ENCODE measurements around the gene ELOF1.

Gene ELOF1

GRCh38 chr19:11538232-11539036 lies 20.6 kb downstream of the ELOF1 start, which contains the start of gene CNN1:
Gene CNN1, plus strand, starts transcription at chr19:11538851. Its CDS starts 77 bp downstream, at chr19:11538928.
- in situ Hi-C loops (cut with MboI; ENCODE audit: low sequenced_read_pairs): no loop called here

- in situ Hi-C loops (cut with MboI; ENCODE audit: low sequenced_read_pairs): no loop called here
Observed at GRCh38 chr19:11535792-11536595, 23.0 kb downstream of the ELOF1 start.

DNA sequence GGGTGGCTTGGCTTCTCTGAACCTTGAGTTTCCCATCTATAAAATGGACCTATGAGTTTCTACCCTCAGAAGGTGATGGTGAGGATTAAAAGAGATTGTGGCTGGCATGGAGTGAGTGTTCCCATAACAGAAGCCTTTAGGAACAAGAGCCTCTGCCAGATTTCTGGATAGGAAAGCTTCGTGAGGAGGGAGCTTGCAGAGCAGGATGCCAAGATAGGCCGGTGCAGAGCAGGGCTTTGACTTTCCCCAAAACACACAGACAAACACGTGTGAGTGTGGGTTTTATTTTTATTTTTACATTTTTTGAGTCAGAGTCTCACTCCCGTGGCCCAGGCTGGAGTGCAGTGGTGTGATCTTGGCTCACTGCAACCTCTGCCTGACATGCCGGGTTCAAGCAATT lies 24.1 kb downstream of the ELOF1 start:
- in situ Hi-C loops (cut with MboI; ENCODE audit: low sequenced_read_pairs): no loop called here

DNA sequence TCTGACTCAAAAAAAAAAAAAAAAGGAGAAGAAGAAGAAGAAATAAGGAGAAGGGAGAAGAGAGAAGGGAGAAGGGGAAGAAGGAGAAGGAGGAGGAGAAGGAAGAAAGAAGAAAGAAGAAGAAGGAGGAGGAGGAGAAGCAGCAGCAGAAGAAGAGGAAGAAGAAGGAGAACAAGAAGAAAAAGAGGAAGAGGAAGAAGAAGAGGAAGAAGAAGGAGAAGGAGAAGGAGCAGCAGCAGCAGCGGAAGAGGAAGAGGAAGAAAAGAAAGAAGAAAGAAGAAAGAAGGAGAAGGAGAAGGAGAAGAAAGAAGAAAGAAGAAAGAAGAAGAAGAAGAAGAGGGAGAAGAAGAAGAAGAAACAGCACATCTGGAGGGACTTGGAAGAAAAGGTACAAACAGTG lies 24.5 kb downstream of the ELOF1 start:
- in situ Hi-C loops (cut with MboI; ENCODE audit: low sequenced_read_pairs): no loop called here

DNA sequence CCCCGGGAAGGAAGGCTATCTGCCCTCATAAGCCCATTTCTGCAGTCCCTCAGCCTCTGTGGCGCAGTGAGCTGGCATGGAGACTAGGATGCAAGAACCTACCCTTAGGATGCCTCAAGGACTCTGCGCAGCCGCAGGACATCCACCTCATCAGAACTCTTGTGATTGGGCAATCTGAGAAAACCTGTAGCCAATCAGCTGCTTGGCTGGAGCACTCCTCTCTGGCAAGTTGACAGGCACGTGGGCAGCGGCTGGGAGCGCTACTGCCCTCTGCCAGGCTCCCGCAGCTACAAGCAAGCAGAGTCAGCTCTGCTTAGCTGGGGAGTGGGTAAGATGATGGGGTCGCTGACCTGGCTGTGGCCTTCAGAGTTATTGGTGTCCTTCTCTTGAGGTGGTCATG lies 28.6 kb downstream of the ELOF1 start:
- in situ Hi-C loops (cut with MboI; ENCODE audit: low sequenced_read_pairs): no loop called here

DNA sequence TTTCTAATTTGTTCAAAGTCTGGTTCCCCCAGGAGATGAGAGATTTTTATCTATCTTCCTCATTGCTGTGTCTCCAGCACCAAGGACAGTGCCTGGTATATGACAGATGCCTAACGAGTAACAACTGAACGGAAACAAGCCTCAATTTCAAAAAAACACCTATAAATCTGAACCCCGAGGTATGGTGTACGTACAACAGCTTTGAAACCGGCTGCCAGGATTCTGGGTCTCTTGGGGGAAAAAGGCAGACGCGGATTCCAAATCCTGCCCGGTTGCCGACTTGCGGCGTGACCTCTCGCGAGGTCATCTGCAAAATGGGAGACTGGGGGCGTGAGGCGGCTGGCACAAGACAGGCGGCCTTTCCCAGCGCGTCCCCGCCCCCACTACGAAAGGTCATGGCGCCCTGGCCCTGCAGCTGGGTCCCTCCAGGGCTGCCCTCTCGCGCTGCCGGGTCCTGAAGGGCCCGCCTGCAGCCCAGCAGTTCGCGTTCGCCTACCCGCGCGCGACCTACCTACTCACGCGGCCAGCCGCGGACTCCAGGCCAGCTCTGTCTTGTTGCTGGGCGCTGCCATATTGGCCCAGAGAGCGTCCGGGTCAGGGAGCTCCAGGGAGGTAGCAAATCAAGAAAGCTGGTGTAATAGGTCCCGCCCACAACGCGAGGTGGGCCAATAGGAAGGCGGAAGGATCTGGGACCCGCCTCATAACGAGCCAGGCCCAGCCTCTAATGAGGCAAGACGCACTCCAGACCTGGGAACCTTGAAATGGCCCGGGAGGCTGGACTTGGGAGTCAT lies 30.3 kb downstream of the ELOF1 start, which contains the start of gene ECSIT:
Gene ECSIT (minus strand): TSS at position 584 of the 791 bp plus-strand sequence. CDS start 9,964 bp downstream, outside the sequence.
- in situ Hi-C loops (cut with MboI; ENCODE audit: low sequenced_read_pairs): no loop called here

DNA sequence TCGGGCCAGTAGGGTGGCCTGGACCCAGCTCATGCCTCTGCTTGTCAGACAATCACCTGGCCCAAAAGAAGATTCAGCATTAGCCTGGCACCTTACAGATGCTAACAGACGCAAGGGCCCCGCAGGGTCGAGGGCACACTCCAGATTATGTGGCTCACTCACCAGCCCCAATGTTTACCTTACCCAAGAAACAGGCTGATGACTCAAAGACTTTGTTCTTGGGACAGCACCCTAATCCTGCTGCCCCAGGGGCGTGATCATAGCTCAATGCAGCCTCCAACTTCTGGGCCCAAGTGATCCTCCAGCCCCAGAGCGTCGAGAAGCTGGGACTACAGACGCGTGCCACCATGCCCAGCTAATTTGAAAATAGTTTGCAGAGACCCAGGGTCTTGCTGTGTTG lies 39.9 kb downstream of the ELOF1 start:
- in situ Hi-C loops (cut with MboI; ENCODE audit: low sequenced_read_pairs): no loop called here

- in situ Hi-C loops (cut with MboI; ENCODE audit: low sequenced_read_pairs): no loop called here
Observed at GRCh38 chr19:11513946-11514345, 45.1 kb downstream of the ELOF1 start.

DNA sequence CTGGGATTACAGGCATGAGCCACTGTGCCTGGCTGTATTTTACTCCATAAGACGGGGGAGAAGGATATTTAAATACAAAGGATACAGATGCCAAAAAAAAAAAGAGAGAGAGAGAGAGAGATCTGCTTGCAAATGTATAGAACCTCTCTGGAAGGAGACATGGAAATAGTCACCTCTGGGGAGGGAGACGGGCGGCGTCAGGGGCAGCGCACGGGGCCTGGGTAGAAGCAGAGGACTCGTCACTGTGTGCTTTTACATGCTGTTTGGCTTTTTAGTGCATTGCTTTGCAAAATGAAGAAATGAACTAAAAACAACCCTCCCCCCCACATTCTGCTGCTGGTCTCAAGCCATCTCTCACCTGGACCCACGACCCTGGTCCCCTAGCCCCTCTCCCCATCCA lies 48.6 kb downstream of the ELOF1 start:
- in situ Hi-C loops (cut with MboI; ENCODE audit: low sequenced_read_pairs): no loop called here

GRCh38 chr19:11507370-11508078 lies 51.5 kb downstream of the ELOF1 start:
- in situ Hi-C loops (cut with MboI; ENCODE audit: low sequenced_read_pairs): no loop called here

DNA sequence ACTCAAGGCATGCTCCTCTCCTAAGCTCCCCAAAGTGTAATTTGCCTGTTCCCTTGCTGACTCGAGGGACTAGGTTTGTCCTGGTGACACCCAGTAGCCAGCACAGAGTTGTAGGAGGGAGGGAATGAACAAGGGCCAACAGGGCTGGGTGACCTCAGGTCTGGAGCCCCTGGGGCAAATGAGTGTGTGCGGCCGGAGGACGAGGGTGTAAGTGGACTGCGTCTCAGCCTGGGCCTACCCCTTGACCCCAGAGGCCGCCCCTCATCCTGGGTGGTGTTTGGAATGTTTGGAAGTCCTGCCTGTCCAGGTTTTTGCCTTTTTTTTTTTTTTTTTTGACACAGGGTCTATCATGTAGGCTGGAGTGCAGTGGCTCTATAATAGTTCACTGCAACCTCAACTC lies 52.1 kb downstream of the ELOF1 start:
- in situ Hi-C loops (cut with MboI; ENCODE audit: low sequenced_read_pairs): no loop called here

- in situ Hi-C loops (cut with MboI; ENCODE audit: low sequenced_read_pairs): no loop called here
Observed at GRCh38 chr19:11506101-11506555, 52.9 kb downstream of the ELOF1 start.

GRCh38 chr19:11505504-11506100 lies 53.4 kb downstream of the ELOF1 start, which contains the start of gene ZNF653:
Gene ZNF653, minus strand, starts transcription at chr19:11505839. Its CDS starts 53 bp downstream, at chr19:11505786.
- in situ Hi-C loops (cut with MboI; ENCODE audit: low sequenced_read_pairs): no loop called here

GRCh38 chr19:11505032-11505503 lies 54.0 kb downstream of the ELOF1 start:
- in situ Hi-C loops (cut with MboI; ENCODE audit: low sequenced_read_pairs): no loop called here

- in situ Hi-C loops (cut with MboI; ENCODE audit: low sequenced_read_pairs): no loop called here
Observed at GRCh38 chr19:11504502-11505031, 54.5 kb downstream of the ELOF1 start.
